WERI-Rb-1 (cell line): Measurements from ENCODE around the gene LPCAT1.

Experiments
- DNase-seq: peaks from one replicate; pipeline ENCODE4 v3.0.0-alpha.2; 2020
- H3K27ac ChIP-seq: fragments of 250-450 bp; sonication (Bioruptor Pico); 2 replicates; pipeline ENCODE4 v1.5.1; 2020; ENCODE audit warnings: mild to moderate bottlenecking, moderate library complexity
- H3K27me3 ChIP-seq: fragments of 250-450 bp; sonication (Bioruptor Pico); 2 replicates; pipeline ENCODE4 v1.5.1; 2021; ENCODE audit warnings: mild to moderate bottlenecking, low read depth, moderate library complexity; ENCODE audit not compliant: insufficient read depth, severe bottlenecking
- H3K36me3 ChIP-seq: fragments of 250-450 bp; sonication (Bioruptor Pico); 2 replicates; pipeline ENCODE4 v1.5.1; 2020; ENCODE audit warnings: mild to moderate bottlenecking, moderate library complexity
- H3K4me3 ChIP-seq: 2 replicates; pipeline ENCODE4 v1.5.1; 2011; ENCODE audit warnings: low read depth, mild to moderate bottlenecking, control low read depth, low read length
- H3K9me3 ChIP-seq: fragments of 250-450 bp; sonication (Bioruptor Pico); 2 replicates; pipeline ENCODE4 v1.5.1; 2021; ENCODE audit warnings: mild to moderate bottlenecking, moderate library complexity; ENCODE audit not compliant: severe bottlenecking
- CTCF ChIP-seq: IDR thresholded peaks from 2 replicates; pipeline ENCODE4 v1.5.1; 2011; ENCODE audit warnings: low read depth, mild to moderate bottlenecking, control low read depth, inconsistent platforms, low read length

Gene LPCAT1

GRCh38 chr5:1442222-1443145 lies 81.3 kb downstream of the LPCAT1 start:
- H3K36me3 ChIP-seq = no peaks in the 10 kb centered on the region
- no peak overlapping the region for H3K4me3 ChIP-seq
- peaks cover 20% of the 10 kb centered on the region for H3K27me3 ChIP-seq
- peaks cover 29% of the 10 kb centered on the region for H3K9me3 ChIP-seq
- no peak for TF ChIP-seq CTCF
- no peak for DNase-seq
- H3K27ac ChIP-seq = no peak overlapping the region

- Histone ChIP-seq H3K27ac (no peak overlapping the region), H3K9me3 (peaks cover 29% of the 10 kb centered on the region), H3K27me3 (peaks cover 20% of the 10 kb centered on the region), H3K4me3 (no peak overlapping the region), H3K36me3 (no peaks in the 10 kb centered on the region)
- no peak for DNase-seq
- TF ChIP-seq CTCF = no peak
Observed at GRCh38 chr5:1441166-1441865, 82.4 kb downstream of the LPCAT1 start.

GRCh38 chr5:1440098-1440493 lies 83.7 kb downstream of the LPCAT1 start:
- Histone ChIP-seq H3K27ac (no peak overlapping the region), H3K4me3 (no peak overlapping the region), H3K9me3 (peaks cover 18% of the 10 kb centered on the region), H3K36me3 (no peaks in the 10 kb centered on the region), H3K27me3 (peaks cover 20% of the 10 kb centered on the region)
- TF ChIP-seq CTCF = no peak
- no peak for DNase-seq

GRCh38 chr5:1439388-1440097 lies 84.2 kb downstream of the LPCAT1 start:
- H3K27ac ChIP-seq = no peak overlapping the region
- no peak overlapping the region for H3K4me3 ChIP-seq
- H3K27me3 ChIP-seq = peaks cover 15% of the 10 kb centered on the region
- DNase-seq = no peak
- TF ChIP-seq CTCF = no peak
- no peaks in the 10 kb centered on the region for H3K36me3 ChIP-seq
- peaks cover 14% of the 10 kb centered on the region for H3K9me3 ChIP-seq

- no peaks in the 10 kb centered on the region for H3K36me3 ChIP-seq
- peaks cover 18% of the 10 kb centered on the region for H3K9me3 ChIP-seq
- TF ChIP-seq CTCF = no peak
- no peak overlapping the region for H3K27ac ChIP-seq
- no peak overlapping the region for H3K4me3 ChIP-seq
- H3K27me3 ChIP-seq = peaks cover 8% of the 10 kb centered on the region
- DNase-seq = no peak
Observed at GRCh38 chr5:1438871-1439270, 84.9 kb downstream of the LPCAT1 start.
